ENCODE data around the gene TRIM45. TPM values are rescaled to one million over a fixed set of nuclear protein-coding genes. Genes with fewer than 3 reads are reported as not detected.
"Not testable (repeated sequence)": the region's sequence is repeated elsewhere in the genome, so short reads cannot be mapped to it uniquely, and the experiment has no call there.

Gene TRIM45
- total RNA-seq, 1 donor from 2014 or later, result 9.0 TPM

- ATAC-seq (no peak), DNase-seq (ENCODE audit: low spot score) (no peak)
- intact Hi-C loops (cut with DNase I), result no loop called here
Measured at GRCh38 chr1:117107364-117107763, 14.2 kb downstream of the TRIM45 start.

- intact Hi-C loops (cut with DNase I), result no loop called here
- DNase-seq (ENCODE audit: low spot score), result no peak
- ATAC-seq, result no peak
Measured at GRCh38 chr1:117106478-117106877, 15.1 kb downstream of the TRIM45 start.

- ATAC-seq (no peak), DNase-seq (ENCODE audit: low spot score) (no peak)
- intact Hi-C loops (cut with DNase I), result no loop called here
Measured at GRCh38 chr1:117105722-117106121, 15.8 kb downstream of the TRIM45 start.

- intact Hi-C loops (cut with DNase I), result no loop called here
- ATAC-seq (no peak), DNase-seq (ENCODE audit: low spot score) (no peak)
Measured at GRCh38 chr1:117104986-117105385, 16.6 kb downstream of the TRIM45 start.

GRCh38 chr1:117101858-117102257 is 19.7 kb downstream of the TRIM45 start:
- intact Hi-C loops (cut with DNase I), result not testable (repeated sequence)

GRCh38 chr1:117101334-117101733 is 20.2 kb downstream of the TRIM45 start:
- intact Hi-C loops (cut with DNase I), result no loop called here
- ATAC-seq, result no peak
- no peak for DNase-seq (ENCODE audit: low spot score)

More at GRCh38 chr1:117101858-117102257, 19.7 kb downstream of the TRIM45 start:
- not testable (repeated sequence) for DNase-seq (ENCODE audit: low spot score); ATAC-seq

- DNase-seq (ENCODE audit: low spot score), result no peak
- intact Hi-C loops (cut with DNase I), result no loop called here
- no peak for ATAC-seq
Measured at GRCh38 chr1:117098287-117098890, 23.2 kb downstream of the TRIM45 start.

- intact Hi-C loops (cut with DNase I), result no loop called here
- DNase-seq (ENCODE audit: low spot score), result no peak
- ATAC-seq, result no peak
Measured at GRCh38 chr1:117097443-117097842, 24.1 kb downstream of the TRIM45 start.

GRCh38 chr1:117096951-117097408 is 24.6 kb downstream of the TRIM45 start:
- DNase-seq (ENCODE audit: low spot score) (no peak), ATAC-seq (no peak)
- intact Hi-C loops (cut with DNase I), result no loop called here

- no peak for ATAC-seq
- no peak for DNase-seq (ENCODE audit: low spot score)
- intact Hi-C loops (cut with DNase I), result no loop called here
Measured at GRCh38 chr1:117094841-117095604, 26.5 kb downstream of the TRIM45 start.

GRCh38 chr1:117093870-117094621 is 27.5 kb downstream of the TRIM45 start:
- ATAC-seq, result no peak
- intact Hi-C loops (cut with DNase I), result no loop called here
- no peak for DNase-seq (ENCODE audit: low spot score)

GRCh38 chr1:117093091-117093534 is 28.4 kb downstream of the TRIM45 start:
- peak; percentile 80 for ATAC-seq
- intact Hi-C loops (cut with DNase I), result no loop called here
- DNase-seq (ENCODE audit: low spot score), result no peak

- ATAC-seq, result no peak
- intact Hi-C loops (cut with DNase I), result no loop called here
Measured at GRCh38 chr1:117092594-117092993, 29.0 kb downstream of the TRIM45 start.

GRCh38 chr1:117089996-117090395 is 31.6 kb downstream of the TRIM45 start:
- ATAC-seq, result no peak
- intact Hi-C loops (cut with DNase I), result loop anchor here (10.0 kb wide), 1 partner anchor 195 kb away; no protein-coding TSS in a partner anchor
- no peak for DNase-seq (ENCODE audit: low spot score)

More at GRCh38 chr1:117092594-117092993, 29.0 kb downstream of the TRIM45 start:
- DNase-seq (ENCODE audit: low spot score), result no peak

GRCh38 chr1:117087686-117088085 is 33.9 kb downstream of the TRIM45 start:
- DNase-seq (ENCODE audit: low spot score) (no peak), ATAC-seq (no peak)
- intact Hi-C loops (cut with DNase I), result loop anchor here (10.0 kb wide), 1 partner anchor 197 kb away; no protein-coding TSS in a partner anchor

- DNase-seq (ENCODE audit: low spot score) (no peak), ATAC-seq (no peak)
- intact Hi-C loops (cut with DNase I), result loop anchor here (10.0 kb wide), 1 partner anchor 201 kb away; no protein-coding TSS in a partner anchor
Measured at GRCh38 chr1:117084231-117084630, 37.3 kb downstream of the TRIM45 start.

GRCh38 chr1:117079737-117080136 is 41.8 kb downstream of the TRIM45 start:
- intact Hi-C loops (cut with DNase I), result loop anchor here (10.0 kb wide), 1 partner anchor 205 kb away; no protein-coding TSS in a partner anchor
- DNase-seq (ENCODE audit: low spot score), result no peak
- no peak for ATAC-seq

GRCh38 chr1:117077267-117077666 is 44.3 kb downstream of the TRIM45 start:
- DNase-seq (ENCODE audit: low spot score) (no peak), ATAC-seq (no peak)
- intact Hi-C loops (cut with DNase I), result no loop called here

- DNase-seq (ENCODE audit: low spot score) (no peak), ATAC-seq (no peak)
- intact Hi-C loops (cut with DNase I), result no loop called here
Measured at GRCh38 chr1:117076648-117077047, 44.9 kb downstream of the TRIM45 start.

Measured in sciatic nerve (tissue), 2 donors.